ENCODE measurements around the gene NFKBIL1. TPM values are rescaled to one million over a fixed set of nuclear protein-coding genes. Genes with fewer than 3 reads are reported as not detected.

The NFKBIL1 gene
- total and polyA plus RNA-seq, 9 of the 15 experiments (the other 6 are each of a cell fraction or from before 2014, with no cell fraction given): 0.49 to 33.1 (median 7.6) TPM

GRCh38 chr6:31558631-31559500 lies 11.5 kb downstream of the NFKBIL1 start (continued):
- TF ChIP-seq MECOM (CRISPR knock-in tag; IDR thresholded peaks at IDR 0.05) (no peak), ZSCAN29 (IDR thresholded peaks at IDR 0.05) (no peak), HBP1 (CRISPR knock-in tag; IDR thresholded peaks at IDR 0.05) (no peak), PML (IDR thresholded peaks at IDR 0.05; ENCODE audit: low read length) (no peak), HSF4 (CRISPR knock-in tag; IDR thresholded peaks at IDR 0.05; ENCODE audit: borderline replicate concordance) (0 out of 2 replicates have a peak, but pooled peaks have one; percentile 47), RBM34 (IDR thresholded peaks at IDR 0.05; ENCODE audit: borderline replicate concordance, insufficient read depth, low read length) (no peak), FOSL1 (tag; conservative IDR thresholded peaks at IDR 0.05) (peak; percentile 50), RBM14 (IDR thresholded peaks at IDR 0.05; ENCODE audit: borderline replicate concordance, insufficient read depth, low read depth, low read length) (no peak), ZBTB8A (IDR thresholded peaks at IDR 0.05; ENCODE audit: partially characterized antibody) (no peak), ZFP36 (IDR thresholded peaks at IDR 0.05; ENCODE audit: low read depth, low read length, partially characterized antibody) (no peak), ELF2 (CRISPR knock-in tag; IDR thresholded peaks at IDR 0.05) (no peak), NFIC (IDR thresholded peaks at IDR 0.05) (0 out of 2 replicates have a peak, but pooled peaks have one; percentile 21), POLR2G (IDR thresholded peaks at IDR 0.05; ENCODE audit: low read depth, low read length) (no peak), ZBTB1 (CRISPR knock-in tag; IDR thresholded peaks at IDR 0.05; ENCODE audit: borderline replicate concordance, low read depth) (no peak), ASH1L (IDR thresholded peaks at IDR 0.05; ENCODE audit: borderline replicate concordance, low read depth, partially characterized antibody) (no peak), TCF3 (CRISPR knock-in tag; IDR thresholded peaks at IDR 0.05) (no peak), CBFA2T2 (conservative IDR thresholded peaks at IDR 0.05) (no peak), ARHGAP35 (IDR thresholded peaks at IDR 0.05; ENCODE audit: partially characterized antibody) (no peak), SMARCA5 (IDR thresholded peaks at IDR 0.05) (no peak), ZFX (CRISPR knock-in tag; IDR thresholded peaks at IDR 0.05) (no peak), ZNF212 (CRISPR knock-in tag; IDR thresholded peaks at IDR 0.05) (no peak), NFRKB (IDR thresholded peaks at IDR 0.05; ENCODE audit: low read depth) (0 out of 2 replicates have a peak, but pooled peaks have one; percentile 12)
- TF ChIP-seq, protein P1, sequence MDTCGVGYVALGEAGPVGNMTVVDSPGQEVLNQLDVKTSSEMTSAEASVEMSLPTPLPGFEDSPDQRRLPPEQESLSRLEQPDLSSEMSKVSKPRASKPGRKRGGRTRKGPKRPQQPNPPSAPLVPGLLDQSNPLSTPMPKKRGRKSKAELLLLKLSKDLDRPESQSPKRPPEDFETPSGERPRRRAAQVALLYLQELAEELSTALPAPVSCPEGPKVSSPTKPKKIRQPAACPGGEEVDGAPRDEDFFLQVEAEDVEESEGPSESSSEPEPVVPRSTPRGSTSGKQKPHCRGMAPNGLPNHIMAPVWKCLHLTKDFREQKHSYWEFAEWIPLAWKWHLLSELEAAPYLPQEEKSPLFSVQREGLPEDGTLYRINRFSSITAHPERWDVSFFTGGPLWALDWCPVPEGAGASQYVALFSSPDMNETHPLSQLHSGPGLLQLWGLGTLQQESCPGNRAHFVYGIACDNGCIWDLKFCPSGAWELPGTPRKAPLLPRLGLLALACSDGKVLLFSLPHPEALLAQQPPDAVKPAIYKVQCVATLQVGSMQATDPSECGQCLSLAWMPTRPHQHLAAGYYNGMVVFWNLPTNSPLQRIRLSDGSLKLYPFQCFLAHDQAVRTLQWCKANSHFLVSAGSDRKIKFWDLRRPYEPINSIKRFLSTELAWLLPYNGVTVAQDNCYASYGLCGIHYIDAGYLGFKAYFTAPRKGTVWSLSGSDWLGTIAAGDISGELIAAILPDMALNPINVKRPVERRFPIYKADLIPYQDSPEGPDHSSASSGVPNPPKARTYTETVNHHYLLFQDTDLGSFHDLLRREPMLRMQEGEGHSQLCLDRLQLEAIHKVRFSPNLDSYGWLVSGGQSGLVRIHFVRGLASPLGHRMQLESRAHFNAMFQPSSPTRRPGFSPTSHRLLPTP (IDR thresholded peaks at IDR 0.05; ENCODE audit: borderline replicate concordance, extremely low read depth, insufficient read length): no peak
